PC-3 (cell line): ENCODE measurements around the gene TMEM178A.

Experiments used
- CTCF ChIP-seq: fragments of 300-600 bp; sonication (generic); conservative IDR thresholded peaks from 2 replicates; pipeline ENCODE4 v1.5.1; 2017; ENCODE audit warnings: antibody characterized with exemption, low read depth, mild to moderate bottlenecking, low read length
- EZH2 ChIP-seq: fragments of 300-600 bp; sonication (generic); IDR thresholded peaks from one replicate; pipeline ENCODE4 v1.6.1; 2017; ENCODE audit warnings: antibody characterized with exemption, mild to moderate bottlenecking, low read length; ENCODE audit not compliant: unreplicated experiment

- TF ChIP-seq CTCF (no peak), EZH2 (no peak)
Measured at GRCh38 chr2:39701137-39701536, 35.4 kb downstream of the TMEM178A start.
